Forelimb muscle (tissue), 1 donor: ENCODE measurements around the gene PSKH1. TPM values are rescaled to one million over a fixed set of nuclear protein-coding genes. Genes with fewer than 3 reads are reported as not detected.

Source experiments
- DNase-seq: peaks from one replicate; pipeline ENCODE4 v3.0.0-alpha.2; 2013; ENCODE audit warnings: low read depth
- polyA plus RNA-seq: library from polyadenylated mRNA; unstranded; fragments of 120-200 nt; gene quantifications from one replicate; pipeline ENCODE4 v1.2.1, GENCODE V29; 2013; ENCODE audit not compliant: insufficient read length

The PSKH1 gene
- polyA plus RNA-seq, 1 donor, result 21.0 TPM

DNA sequence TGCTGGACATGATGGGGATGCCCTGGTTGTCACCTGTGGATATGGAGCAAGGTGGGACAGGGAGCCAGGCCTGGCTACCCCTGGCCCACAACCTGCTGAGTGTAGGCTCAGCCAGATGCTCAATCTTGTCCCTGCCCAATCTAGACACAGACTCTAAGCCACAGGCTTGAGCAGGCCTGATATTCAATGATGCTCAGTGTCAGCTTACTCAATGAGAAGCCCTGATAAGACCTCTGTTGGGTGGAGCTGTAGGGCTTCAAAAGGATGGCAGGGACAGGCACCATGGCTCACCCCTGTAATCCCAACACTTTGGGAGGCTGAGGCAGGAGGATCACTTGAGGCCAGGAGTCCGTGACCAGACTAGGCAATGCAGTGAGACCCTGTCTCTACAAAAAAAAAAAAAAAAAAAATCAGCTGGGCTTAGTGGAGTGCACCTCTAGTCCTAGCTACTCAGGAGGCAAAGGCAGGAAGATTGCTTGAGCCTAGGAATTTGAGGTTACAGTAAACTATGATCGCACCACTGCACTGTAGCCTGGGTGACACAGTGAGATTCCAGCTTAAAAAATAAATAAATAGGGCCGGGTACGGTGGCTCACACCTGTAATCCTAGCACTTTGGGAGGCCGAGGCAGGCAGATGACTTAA, 47.5 kb downstream of the PSKH1 start:
- DNase-seq, result no peak

DNA sequence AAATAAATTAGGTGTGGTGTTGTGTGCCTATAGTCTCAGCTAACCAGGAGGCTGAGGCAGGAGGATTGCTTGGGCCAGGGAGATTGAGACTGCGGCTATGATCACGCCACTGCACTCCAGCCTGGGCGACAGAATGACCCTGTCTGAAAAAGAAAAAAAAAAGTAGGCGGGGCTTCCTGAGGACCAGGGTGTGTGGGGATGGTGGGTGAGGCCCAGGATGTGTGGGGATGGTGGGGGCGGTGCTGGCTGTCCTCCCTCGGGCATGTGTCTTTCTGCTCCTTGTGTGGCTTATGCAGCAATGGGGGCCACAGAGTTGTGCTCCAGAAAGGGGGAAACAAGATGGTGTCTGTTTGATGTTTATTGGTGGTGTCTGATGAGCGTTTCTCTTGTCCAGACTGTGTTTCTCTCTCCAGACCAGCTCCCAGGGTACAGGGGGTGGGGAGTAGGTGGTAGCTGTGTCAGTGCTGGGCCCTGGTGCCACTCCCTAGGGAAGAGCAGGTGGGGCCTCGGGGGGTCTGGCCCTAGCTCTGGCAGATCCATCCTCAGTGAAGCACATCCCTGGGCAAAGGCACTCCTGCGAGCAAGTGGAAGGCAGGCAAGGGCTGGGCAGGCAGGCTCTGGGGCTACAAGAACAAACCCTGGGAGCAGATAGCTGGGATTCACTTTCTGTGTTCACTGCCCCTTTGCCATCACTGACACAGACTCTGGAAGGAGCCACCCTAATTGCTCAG, 48.6 kb downstream of the PSKH1 start:
- no peak for DNase-seq

DNA sequence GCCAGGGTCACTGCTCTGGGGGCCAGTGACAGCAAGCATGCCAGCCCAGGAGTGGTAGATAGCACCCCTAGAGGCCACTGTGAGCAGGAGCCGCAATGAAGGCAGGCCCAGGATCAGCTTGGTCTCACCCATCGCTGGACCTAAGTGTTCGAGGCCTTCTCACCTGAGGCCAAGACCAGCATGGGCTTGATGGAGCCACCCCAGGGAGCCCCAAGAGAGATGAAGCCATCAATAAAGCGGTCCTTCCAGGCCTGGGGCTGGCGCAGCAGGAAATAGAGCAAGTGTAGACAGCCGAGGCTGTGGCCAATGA, 49.1 kb downstream of the PSKH1 start:
- DNase-seq, result no peak

DNA sequence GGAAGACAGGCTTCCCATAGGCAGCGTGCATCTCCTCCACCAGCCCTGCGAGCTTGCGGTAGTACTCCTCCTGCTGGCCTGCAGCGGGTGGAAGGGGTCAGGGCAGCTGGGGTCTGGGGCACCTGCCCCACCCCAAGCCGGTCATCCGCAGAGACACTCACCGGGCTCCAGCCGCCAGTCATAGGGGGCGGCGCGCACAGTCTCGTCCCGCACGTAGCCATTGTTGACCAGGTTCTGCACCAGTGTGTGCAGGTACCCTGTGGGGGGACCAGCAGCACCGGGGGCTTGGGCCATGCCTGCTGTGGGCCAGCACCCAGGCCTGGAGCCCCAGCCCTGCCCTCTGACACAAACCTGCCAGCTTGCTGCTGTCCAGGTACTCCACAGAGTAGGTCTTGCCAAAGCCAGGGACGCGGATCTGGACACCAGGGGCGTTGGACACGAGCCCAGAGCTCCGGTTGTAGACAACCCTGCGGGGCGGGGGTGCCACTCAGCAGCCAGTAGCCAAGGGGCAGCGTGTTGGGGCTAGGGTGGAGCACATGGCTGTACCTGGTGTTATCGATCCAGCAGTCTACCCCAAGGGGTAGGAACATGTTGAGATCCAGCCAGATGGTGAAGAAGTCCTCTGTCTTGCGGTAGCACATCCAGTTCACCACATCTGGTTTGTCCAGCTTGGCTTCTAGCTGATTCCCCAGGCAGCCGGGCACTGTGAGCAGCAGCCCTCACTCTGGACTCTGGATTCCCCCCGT, 49.6 kb downstream of the PSKH1 start:
- DNase-seq, result no peak

DNA sequence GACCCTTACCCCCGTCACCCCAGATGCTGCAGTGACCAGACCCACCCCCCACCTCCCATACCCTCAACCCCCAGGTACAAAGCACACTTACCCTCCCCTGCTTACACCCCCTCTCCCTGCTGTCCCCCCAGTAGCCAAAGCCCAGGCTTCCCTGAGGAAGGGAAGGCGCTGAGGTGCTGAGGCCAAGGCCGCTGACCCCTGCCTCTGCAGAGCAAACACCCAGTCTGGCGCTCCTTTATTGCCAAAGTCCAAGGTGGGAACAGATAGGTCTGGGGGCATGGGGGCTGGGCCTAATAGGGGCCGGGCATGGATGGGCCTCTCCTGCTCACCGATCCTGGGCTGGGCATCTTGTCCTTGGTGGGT, 50.2 kb downstream of the PSKH1 start:
- DNase-seq, result no peak

DNA sequence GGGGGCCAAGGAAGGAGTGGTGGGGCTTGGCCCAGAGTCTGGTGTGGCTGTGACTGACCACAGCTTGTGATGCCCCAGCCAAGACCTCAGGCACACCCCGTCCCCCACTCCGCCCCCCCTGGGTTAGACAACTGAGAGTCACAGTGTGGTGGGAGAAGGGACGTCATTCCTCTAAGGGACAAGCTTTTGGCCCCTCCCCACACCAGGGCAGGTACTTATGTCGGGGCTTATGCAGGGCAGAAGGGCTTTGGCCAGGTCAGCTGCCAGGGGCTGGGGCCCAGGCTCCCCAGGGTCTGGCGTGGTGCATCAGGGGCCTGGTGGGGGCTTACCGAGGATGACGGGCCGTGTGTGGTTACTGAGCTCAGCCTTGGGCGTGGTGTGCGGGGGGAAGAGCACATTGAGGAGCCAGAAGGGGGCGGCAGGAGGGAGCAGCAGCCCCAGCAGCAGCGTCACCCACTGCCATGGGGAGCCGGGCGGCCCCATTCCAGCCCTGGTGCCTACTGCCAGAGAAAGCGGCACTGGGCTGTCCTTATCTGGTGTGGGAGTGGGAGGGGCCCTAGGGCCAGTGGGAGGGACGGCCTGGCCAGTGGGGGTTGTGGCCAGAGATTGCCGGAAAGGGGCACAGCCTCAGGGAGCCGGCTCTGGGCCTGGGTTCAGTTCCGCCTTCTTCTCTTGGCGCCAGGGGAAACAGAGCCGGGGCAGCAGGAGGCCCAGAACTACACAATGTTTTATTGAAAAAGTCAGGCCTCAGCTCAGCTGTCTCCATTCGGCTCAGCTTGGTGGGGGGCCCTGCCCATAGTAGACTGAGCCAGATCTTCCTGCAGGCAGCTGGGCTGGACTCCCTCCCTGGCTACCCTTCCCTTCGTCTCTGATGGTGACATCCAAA, 50.8 kb downstream of the PSKH1 start, which contains the start of gene LCAT:
Gene LCAT, minus strand, starts transcription at position 502 of the 886 bp plus-strand sequence. Its CDS starts 19 bp downstream, at position 483.
- DNase-seq, result no peak

DNA sequence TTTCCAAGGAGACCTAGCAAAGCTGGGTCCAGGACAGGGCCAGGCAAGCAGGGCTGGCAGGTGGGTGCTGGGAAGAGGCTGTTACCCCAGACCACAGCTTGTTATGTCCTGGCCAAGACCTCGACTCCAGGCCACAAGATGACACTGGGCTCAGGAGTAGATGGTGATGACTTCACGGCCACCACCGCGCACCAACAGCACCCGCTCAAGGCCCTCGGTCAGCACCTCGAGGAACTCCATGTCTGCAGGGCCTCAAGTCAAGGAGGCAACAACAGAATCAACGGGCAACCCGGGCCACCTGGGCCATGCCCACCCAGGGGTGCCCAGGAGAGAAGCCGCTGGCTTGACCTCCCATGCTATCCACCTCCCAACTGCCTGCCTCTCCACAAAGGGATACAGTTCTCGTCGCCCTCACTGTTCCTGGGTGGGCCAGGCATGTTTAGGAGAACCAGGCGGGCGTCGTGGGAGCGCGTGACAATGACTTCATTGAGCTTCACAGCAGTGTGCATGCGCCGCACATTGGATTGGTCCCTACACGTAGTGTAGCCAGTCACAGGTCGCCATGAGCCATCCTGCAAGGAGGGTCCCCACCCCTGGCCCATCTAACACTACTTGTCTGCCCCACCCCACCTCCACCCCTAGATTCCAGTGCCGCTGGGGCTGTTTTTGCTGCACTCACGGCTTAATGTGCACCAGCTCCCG, 51.8 kb downstream of the PSKH1 start:
- DNase-seq, result no peak

DNA sequence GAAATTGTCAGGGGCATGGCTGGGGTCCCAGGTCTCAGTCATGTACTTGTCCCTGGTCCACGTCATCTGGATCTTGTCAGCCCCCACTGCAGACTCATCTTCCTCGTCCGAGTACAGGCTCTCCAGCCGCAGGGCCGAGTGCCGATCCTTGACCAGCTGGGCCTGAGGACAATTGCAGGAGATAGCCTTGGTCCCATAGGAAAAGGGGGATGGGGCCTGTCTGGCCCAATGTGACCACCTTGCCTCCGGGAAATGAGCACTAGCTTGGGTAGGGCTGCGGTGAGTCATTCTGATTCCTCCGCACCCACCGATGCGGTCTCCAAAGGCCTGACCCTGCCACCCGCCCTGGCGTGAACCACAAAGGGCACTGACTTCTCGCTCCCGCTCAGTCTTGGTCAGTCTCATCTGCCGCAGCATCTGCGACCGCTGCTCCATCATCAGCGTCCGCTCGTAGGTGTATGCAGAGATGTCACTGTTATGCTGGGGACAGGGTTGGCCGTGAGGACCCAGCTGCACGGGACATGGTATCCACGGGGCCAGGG, 52.4 kb downstream of the PSKH1 start:
- DNase-seq, result no peak

DNA sequence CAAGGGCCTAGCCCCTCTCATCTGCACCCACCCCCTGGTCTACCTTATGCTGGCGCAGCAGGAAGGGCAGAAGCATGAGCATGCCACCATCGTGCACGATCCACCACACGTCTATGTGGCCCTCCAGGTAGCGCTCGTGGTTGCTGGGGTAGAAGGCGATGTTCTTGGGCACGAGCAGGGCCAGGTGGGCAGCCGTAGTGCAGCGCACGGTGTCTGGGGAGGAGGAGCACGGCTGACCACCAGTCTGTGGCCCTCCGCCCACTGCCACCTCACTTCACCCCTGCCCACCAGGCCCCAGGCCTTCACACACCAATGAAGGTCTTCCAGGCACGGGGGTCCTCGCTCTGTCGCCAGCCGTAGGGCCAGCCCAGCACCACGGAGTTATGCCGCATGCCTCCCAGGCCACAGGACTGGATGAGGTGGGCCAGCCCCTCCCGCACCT, 53.1 kb downstream of the PSKH1 start:
- DNase-seq, result no peak

DNA sequence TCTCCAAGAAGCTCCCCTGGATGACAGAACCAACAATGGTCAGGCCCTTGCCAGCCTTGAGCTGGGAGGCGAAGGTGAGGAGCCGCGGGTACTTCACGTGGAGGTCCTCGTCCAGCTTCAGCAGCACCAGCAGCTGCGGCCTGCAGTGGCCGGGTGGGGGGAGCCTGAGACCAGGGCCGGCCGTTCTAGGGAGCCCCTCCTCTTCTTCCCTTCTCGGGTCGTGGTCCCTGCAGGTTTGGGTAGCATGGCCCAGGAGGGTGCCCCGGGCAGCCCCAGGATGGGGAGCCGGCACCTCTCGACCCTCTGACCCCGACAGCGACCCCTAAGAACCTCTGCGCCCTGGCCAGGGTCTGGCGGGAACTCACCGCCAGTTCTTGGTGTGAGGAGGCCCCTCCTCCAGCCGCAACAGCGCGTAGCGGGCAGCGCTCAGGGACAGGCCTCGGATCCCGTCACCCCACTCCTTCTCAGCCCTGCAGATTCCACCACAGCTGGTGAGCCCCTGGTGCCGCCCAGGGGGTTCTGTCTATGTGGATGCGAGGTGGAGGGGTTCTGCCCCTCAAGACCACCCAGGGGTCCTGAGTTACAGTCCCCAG, 54.0 kb downstream of the PSKH1 start:
- no peak for DNase-seq

DNA sequence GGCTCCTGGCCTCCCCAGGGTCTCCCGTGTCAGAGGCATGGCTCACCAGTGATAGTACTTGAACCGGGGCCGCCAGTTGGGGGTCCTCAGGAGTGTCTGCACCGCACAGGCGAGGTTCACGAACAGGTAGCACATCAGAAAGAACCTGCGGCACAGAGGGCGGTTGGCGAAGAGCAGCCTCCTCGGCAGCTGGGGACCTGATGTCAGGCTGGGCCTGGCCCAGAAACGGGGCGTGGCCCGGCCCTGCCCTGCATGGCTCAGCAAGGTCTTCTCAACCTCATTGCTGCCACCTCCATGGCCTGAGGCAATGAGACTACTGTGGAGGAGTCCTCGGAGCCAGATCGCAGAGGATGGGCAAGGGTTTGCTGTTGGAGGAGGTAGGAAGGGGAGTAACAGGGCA, 55.0 kb downstream of the PSKH1 start:
- DNase-seq, result no peak

DNA sequence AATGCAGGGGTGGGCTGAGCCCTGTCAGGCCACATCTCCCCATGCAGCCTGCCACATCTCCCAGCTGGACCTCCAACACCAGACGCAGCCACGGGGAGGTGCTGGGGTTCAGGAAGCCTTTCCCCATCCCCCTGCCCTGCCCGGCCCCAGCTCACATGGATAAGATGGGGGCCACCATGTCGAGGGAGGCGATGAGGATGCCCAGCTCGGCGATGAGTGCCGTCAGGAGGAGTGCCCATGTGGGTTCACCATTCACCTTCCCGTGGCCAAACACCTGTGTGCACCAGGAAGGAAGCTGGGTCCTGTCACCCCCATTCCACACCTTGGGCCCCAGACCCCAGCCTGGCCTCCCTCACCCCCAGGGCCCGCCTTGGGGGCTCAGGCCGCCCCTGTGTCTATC, 56.6 kb downstream of the PSKH1 start:
- DNase-seq, result no peak

DNA sequence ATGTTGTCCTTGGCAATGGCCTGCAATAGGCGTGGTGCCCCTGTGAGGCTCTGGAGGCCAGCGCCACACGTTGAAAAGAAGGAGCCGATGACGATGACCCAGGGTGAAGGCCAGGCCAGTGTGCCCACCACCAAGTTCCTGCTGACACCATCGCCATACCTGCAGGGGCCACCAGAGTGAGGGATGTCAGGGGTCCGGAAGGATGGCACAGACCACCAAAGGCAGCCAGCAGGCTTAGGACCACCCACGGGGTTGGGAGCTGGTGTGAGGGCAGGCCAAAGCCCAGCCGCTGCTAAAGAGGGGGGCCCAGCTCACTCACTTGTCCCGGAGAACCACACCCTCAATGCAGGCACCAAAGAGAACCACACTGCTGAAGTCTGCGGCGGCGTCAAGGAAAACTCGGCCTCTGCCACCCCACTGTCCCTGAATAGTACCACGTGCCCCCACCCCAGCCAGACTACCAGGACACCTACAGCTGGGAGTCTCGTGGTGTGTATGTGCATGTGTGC, 57.3 kb downstream of the PSKH1 start:
- DNase-seq, result no peak

DNA sequence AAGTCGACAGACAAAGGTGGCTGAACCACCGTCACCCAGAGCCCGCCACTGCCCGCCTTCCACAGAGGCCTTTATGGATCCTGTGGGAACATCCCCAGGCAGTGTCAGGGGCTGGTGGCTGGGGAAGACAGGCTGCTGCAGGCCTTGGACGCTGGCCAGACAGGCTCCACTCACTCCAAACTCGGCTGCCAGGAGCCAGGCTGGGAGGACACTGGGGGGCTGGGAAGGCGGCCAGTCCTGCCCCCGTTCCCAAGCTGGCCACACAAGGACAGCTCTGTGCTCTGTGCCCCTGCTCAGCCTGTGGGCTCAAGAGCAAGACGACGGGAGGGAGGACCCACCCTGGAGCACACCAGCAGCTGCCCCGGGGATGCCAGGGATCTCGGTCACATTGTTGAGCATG, 58.4 kb downstream of the PSKH1 start:
- DNase-seq, result no peak

DNA sequence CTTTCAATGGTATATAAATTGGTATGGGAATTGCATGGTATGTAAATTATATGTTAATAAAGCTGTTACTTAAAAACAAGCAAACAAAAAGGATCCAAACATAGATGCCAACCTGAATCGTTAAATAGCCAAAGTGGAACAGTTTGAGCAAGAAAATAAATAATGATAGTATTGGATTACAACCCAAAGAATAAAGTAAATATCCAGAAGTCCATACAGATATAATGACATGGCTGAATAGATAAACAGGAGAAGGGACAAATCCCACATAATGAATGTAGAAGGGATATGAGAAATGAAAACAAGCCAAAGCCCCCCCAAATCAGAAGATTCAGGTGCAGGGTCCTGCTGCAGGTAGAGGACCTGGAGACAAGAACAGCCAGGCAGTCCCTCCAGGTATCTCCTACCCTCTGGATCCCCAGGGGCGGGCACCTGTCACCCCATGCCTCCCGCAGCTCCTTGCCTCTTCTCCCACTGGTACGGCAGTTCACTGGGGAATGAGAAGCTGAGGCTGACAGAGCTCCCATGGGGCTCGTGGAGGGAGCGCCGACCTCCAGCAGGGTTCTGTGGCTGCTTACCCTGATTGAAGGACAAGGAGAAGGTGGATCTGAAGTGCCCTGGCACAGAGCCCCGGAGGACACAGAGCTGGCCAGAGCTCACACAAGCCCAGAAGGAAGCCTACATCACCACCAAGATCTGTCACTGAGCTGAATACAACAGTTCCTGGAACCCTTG, 60.8 kb downstream of the PSKH1 start:
- no peak for DNase-seq

DNA sequence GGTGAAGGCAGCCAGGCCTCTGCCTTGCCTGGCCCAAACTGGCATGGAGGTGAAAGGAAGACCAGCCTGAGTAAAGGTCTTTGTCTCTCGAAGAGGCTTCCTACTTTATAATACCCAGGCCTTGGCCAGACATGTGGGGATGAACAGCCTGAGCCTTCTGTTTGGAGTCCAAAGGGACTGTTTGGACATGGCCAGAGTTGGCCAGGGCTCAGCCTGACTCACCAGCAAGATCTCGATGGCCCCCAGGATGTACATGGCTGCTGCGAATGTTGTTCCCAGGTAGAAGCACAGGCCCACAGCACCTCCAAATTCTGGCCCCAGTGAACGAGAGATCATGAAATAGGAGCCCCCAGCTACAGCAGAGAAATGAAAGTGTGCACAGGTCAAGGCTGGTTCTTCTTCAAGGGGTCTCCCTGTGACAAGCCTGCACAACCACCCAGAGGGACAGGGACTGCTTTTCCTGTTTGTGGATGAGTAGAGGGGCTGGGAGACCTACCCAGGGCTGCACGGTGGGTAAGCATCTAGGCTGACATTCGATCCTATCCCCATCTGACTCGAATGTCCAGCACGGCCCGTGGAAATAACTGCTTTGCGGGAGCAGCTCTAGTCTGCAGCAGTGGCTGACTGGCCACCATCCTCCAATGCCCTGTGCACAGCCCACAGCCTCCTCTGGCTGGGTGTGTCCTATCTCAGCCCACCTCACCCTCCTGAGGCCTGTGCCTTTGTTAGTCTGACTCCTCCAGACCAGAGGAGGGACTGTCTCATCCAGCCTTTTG, 61.6 kb downstream of the PSKH1 start:
- DNase-seq, result no peak

DNA sequence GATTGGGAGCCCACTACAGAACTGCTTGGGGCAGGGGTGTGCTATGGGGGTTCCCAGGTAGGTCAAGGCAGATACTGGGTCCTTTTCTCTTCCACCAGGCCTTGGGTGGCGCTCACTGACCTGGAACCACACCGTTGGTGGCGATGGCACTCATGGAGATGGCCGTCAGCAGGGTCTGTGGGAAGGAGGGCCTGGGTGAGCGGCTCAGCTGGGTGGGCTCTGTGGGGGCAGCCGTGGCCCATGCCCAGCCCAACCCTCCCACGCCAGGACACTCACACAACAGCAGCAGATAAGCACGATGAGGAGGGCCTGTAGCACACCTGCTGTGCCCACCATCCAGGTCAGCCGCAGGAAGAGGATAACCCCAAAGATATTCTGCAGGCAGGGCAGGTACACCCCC, 64.6 kb downstream of the PSKH1 start:
- no peak for DNase-seq

DNA sequence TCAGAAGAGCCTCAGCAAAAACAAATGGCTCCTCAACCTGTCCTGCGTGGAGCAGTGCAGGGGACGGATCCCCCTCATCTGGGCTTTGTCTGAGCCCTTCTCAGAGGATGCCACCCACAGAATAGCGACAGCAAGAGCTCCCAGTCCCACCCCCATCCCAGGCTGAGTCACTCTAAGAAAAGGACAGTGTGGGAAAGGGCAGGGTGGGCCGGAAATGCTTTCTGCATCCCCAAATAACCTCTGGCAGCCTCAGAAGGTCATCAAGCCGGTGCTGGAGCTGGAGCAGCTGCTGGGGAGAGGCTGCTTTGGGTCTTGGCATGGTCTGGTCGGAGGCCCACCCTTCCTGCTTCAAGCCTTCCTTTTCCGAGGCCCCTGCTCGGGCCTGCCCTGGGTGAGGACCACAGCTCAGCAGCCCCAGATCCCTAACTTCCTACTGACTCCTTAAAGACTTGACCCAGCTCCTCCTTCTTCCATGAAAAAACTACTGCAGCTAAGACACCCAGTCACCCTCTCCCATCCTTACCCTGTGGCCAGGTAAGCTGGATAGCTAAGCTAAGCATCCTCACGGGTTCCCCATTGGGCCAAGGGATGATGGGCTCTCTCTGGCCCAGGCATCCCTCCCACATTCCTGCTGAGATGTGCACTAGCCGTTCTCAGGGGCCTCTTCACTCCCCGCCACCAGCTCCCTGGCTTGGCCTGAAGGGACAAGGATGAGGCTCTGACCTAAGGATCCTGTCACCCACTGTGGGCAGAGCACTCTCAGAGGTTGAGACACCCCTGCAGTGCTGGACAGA, 66.7 kb downstream of the PSKH1 start:
- no peak for DNase-seq
